Uterus (tissue), 2 donors: ENCODE data around the gene CTNNBIP1.

ENCODE experiments used
- CTCF ChIP-seq, 4 experiments: fragments of 200-600 bp in 2 of 4; fragments of 450-650 bp in 2 of 4; sonication (generic) in 2 of 4; IDR thresholded peaks; one replicate each; pipeline ENCODE4 v1.5.1; 2016 to 2019; ENCODE audit warnings: antibody characterized with exemption in 4 of 4, mild to moderate bottlenecking in 2 of 4, moderate library complexity in 1 of 4
- POLR2A ChIP-seq, 2 donors: fragments of 450-650 bp; IDR thresholded peaks; one replicate each; pipeline ENCODE4 v1.6.1; 2016; ENCODE audit warnings: antibody characterized with exemption in 2 of 2, mild to moderate bottlenecking in 1 of 2, moderate library complexity in 1 of 2

DNA sequence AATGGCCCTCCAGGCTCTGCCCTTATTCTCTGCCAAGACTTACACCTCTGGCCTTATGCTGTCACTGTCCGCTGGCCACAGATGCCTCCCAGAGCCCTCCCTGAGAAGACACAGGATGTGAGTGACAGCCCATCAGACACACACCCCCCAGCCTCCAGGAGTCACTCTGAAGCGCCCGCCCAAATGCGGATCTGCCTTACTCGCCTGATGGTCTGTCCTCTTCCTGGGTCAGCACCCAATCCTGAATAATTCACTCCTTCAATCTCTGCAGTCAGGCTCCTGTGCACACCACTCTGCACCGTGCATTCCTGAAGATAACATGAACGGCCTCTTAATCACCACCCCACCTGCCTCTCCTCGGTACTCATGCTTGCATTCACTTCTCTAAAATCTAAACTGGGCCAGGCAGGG, 101.0 kb downstream of the CTNNBIP1 start:
- TF ChIP-seq CTCF (IDR thresholded peaks at IDR 0.05), result no peak
- no peak for TF ChIP-seq POLR2A (IDR thresholded peaks at IDR 0.05)
